ENCODE results near the gene RAB29. TPM values are rescaled to one million over a fixed set of nuclear protein-coding genes. Genes with fewer than 3 reads are reported as not detected.

RAB29 gene
- polyA plus RNA-seq, 1 donor from 2014 or later, result 0.40 TPM

GRCh38 chr1:205774198-205775014 is 876 bp downstream of the RAB29 start:
- H2AFZ ChIP-seq (ENCODE audit: low read depth, low read length), result no peak overlapping the region
- peak overlapping the region; percentile 80 for H3K4me3 ChIP-seq (ENCODE audit: low read length)
- peak overlapping the region; percentile 49 for H3K9ac ChIP-seq (ENCODE audit: low read length)
- H3K27ac ChIP-seq (ENCODE audit: low read length), result no peak overlapping the region
- TF ChIP-seq CTCF (IDR thresholded peaks at IDR 0.05; ENCODE audit: poor library complexity, severe bottlenecking), result no peak
- no peak for TF ChIP-seq EP300 (conservative IDR thresholded peaks at IDR 0.05; ENCODE audit: poor library complexity, severe bottlenecking)
- no peak for TF ChIP-seq SMC3 (conservative IDR thresholded peaks at IDR 0.05; ENCODE audit: poor library complexity)
- TF ChIP-seq REST (IDR thresholded peaks at IDR 0.05; ENCODE audit: borderline replicate concordance), result no peak
- TF ChIP-seq TAF1 (IDR thresholded peaks at IDR 0.05; ENCODE audit: low read depth), result no peak
- no peak for TF ChIP-seq POLR2AphosphoS5 (IDR thresholded peaks at IDR 0.05)
- TF ChIP-seq MXI1 (conservative IDR thresholded peaks at IDR 0.05; ENCODE audit: poor library complexity, severe bottlenecking), result no peak
- no peak for TF ChIP-seq RAD21 (conservative IDR thresholded peaks at IDR 0.05)
- no peak for TF ChIP-seq EZH2 (IDR thresholded peaks at IDR 0.05; ENCODE audit: borderline replicate concordance, insufficient read depth, low read length, poor library complexity, severe bottlenecking)
- H3K9me2 ChIP-seq (ENCODE audit: insufficient read depth, low read length), result no peaks in the 10 kb centered on the region
- H3F3A ChIP-seq (ENCODE audit: insufficient read depth, low read length, poor library complexity, severe bottlenecking), result no peaks in the 10 kb centered on the region
- no peaks in the 10 kb centered on the region for H4K20me1 ChIP-seq (ENCODE audit: insufficient read depth)
- H3K36me3 ChIP-seq (ENCODE audit: insufficient read depth, low read length), result no peaks in the 10 kb centered on the region
- peak overlapping the region; percentile 63 for H3K4me2 ChIP-seq (ENCODE audit: low read length)
- no peaks in the 10 kb centered on the region for H3K79me2 ChIP-seq (replicated peaks; ENCODE audit: insufficient read depth, low read length)
- peaks cover 34% of the 10 kb centered on the region for H3K27me3 ChIP-seq (ENCODE audit: insufficient read depth, low read depth, low read length)
- H3K9me3 ChIP-seq (ENCODE audit: low read length), result no peaks in the 10 kb centered on the region

DNA sequence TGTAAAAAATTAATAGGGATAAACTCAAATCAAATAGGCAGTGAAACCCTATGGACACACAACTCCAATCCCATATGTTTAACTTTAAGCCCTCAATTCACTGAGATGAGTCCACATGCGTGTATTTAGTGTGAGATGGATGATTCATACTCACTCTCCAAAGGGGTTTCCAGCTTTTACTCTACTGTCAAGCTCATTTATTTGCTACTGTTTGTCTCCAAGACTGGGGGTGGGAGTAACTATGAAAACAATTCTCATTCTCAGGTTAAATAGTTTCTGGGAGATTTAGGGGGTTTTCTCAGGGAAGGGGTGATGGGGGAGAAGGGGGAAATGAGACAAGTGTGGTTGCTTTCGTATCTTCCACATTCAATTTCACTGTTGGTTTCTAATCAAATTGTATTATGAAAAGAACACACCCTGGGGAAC is 2.7 kb downstream of the RAB29 start:
- no peaks in the 10 kb centered on the region for H3K9me2 ChIP-seq (ENCODE audit: insufficient read depth, low read length)
- TF ChIP-seq EP300 (conservative IDR thresholded peaks at IDR 0.05; ENCODE audit: poor library complexity, severe bottlenecking), result no peak
- no peak for TF ChIP-seq RAD21 (conservative IDR thresholded peaks at IDR 0.05)
- TF ChIP-seq EZH2 (IDR thresholded peaks at IDR 0.05; ENCODE audit: borderline replicate concordance, insufficient read depth, low read length, poor library complexity, severe bottlenecking), result no peak
- TF ChIP-seq CTCF (IDR thresholded peaks at IDR 0.05; ENCODE audit: poor library complexity, severe bottlenecking), result no peak
- no peak for TF ChIP-seq REST (IDR thresholded peaks at IDR 0.05; ENCODE audit: borderline replicate concordance)
- TF ChIP-seq POLR2AphosphoS5 (IDR thresholded peaks at IDR 0.05), result no peak
- no peak for TF ChIP-seq SMC3 (conservative IDR thresholded peaks at IDR 0.05; ENCODE audit: poor library complexity)
- no peak for TF ChIP-seq MXI1 (conservative IDR thresholded peaks at IDR 0.05; ENCODE audit: poor library complexity, severe bottlenecking)
- no peak for TF ChIP-seq TAF1 (IDR thresholded peaks at IDR 0.05; ENCODE audit: low read depth)
- H3K4me3 ChIP-seq (ENCODE audit: low read length), result no peak overlapping the region
- H3K4me2 ChIP-seq (ENCODE audit: low read length), result no peak overlapping the region
- no peaks in the 10 kb centered on the region for H4K20me1 ChIP-seq (ENCODE audit: insufficient read depth)
- H3K27ac ChIP-seq (ENCODE audit: low read length), result no peak overlapping the region
- no peaks in the 10 kb centered on the region for H3K9me3 ChIP-seq (ENCODE audit: low read length)
- peaks cover 34% of the 10 kb centered on the region for H3K27me3 ChIP-seq (ENCODE audit: insufficient read depth, low read depth, low read length)
- no peak overlapping the region for H3K9ac ChIP-seq (ENCODE audit: low read length)
- no peaks in the 10 kb centered on the region for H3F3A ChIP-seq (ENCODE audit: insufficient read depth, low read length, poor library complexity, severe bottlenecking)
- no peaks in the 10 kb centered on the region for H3K36me3 ChIP-seq (ENCODE audit: insufficient read depth, low read length)
- H3K79me2 ChIP-seq (replicated peaks; ENCODE audit: insufficient read depth, low read length), result no peaks in the 10 kb centered on the region
- H2AFZ ChIP-seq (ENCODE audit: low read depth, low read length), result no peak overlapping the region

Data from neural cell (in vitro differentiated cells).